IPS-NIHi7 (cell line): Measurements from ENCODE around the gene STAT5B.

Source experiments
- DNase-seq: peaks from one replicate; pipeline ENCODE4 v3.0.0; 2012; ENCODE audit warnings: mixed read lengths; ENCODE audit errors: extremely low spot score

The STAT5B gene

DNA sequence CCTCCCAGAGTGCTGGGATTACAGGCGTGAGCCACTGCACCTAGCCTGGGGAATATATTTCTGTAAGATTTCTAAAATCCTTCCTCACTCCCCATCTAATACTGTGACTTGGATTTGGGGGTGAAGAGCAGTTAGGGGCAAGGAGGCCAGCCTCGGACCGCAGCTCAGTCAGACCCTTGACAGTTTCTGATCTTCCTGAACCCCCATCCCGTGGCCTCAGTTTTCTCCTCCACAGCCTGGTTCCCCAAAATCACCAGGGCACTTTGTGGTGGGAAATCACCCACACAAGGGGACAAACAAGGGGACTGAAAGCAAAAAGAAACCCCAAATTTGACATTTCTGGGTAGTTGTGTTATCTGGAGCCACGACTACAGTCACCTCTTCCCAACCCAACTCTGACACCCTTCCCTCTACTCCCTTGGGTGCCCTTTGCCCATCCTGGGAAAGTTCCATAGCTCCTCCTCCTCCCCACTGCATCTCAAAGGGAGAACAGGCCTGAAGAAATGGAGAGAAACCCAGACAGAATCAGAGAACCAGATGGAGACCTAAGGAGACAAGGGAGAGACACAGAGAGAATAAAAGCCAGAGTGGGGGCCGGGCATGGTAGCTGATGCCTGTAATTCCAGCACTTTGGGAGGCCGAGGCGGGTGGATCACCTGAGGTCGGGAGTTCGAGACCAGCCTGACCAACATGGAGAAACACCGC, 9.3 kb upstream of the STAT5B start:
- DNase-seq: no peak

DNA sequence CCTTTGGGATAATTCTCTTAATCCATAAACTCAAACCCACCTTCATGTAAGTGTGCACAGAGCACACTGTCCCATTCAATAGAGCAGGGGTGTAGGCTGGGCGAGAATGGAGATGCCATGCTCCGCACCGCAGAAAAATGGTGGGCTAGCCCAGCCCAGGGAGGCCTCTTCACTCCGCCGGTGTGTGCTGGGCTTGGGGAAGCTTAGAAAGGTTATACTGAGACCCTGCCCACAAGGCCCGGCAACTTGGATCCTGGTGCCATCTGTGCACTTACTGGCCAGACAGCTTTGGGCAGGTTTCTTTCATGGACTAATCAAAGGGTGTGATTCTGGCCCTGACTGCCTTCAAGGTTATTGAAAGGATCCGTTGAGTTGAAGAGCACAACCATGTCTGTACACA, 8.4 kb upstream of the STAT5B start:
- DNase-seq: no peak

DNA sequence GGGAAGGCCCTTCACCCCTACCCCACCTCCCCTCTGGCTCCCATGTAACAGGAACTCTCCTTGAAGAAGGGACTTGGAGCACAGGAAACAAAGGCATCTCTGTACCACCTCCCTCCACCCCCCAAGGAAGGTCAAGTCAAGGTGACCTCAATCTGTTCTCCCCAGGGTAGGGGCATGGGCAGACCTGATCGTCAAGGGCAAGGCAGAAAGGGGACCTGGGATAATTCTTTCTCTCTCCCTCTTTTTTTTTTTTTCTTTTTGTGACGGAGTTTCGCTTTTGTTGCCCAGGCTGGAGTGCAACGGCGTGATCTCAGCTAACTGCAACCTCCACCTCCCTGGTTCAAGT, 7.8 kb upstream of the STAT5B start:
- no peak for DNase-seq

DNA sequence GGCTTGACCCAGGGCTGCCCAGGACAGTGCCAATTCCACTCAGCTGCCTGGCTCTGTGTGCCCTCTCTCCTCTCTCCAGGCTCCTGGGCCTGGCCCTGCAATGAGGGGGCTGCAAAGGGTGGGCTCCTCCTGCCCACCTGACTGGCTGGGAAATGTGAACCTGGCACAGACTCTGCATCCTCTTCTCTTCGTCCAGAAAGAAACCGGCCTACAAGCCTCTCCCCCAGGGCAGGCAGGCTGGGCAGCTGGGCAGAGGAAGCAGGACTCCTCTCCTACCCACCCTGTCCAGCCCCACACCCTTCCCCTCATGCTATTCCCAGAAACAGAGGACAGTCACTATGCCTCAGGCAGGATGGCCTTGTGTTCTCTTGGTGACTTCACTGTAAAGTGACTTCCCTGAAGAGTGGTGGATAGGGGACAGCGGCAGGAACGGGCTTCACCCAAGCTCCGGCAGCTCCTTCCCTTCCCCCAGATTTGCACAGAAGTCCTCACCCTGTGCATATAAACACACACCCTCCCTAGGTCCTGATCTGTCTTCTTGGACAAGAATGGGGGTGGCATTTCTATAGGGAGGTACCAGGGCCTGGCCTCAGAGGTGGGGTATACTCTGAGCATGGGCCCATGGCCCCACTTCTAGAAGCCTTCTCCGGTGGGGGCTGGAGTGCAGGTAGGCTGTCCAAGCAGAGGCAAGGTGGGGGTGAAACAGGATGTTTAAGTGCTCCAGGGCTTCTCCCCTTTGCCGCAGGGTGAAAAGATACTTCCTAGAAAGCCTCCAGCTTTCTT, 7.2 kb upstream of the STAT5B start:
- DNase-seq: no peak

DNA sequence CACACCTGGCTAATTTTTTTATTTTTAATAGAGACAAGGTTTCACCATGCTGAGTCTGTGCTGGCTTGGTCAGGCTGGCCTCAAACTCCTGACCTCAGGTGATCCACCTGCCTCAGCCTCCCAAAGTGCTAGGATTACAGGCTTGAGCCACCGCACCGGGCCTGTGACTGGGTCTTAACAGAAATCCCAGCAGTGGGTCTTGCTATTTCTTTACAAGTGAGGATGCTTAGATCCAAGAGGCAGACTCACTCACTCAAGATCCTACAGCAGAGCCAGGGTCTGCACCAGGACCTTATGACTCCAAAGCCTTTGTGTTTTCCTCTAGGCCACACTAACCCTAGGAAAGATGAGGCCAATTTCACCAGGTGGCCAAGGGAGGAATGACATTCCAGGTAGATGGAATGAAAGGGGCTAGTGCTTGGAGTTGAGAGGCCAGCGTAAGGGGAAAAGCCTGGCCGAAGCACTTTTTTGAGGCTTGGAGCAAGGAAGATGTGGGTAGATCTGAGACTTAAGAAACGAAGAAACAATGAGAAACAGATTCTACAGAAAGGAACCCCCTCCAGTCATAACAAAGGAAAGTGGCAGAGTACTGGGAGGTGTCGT, 6.4 kb upstream of the STAT5B start:
- DNase-seq: no peak

DNA sequence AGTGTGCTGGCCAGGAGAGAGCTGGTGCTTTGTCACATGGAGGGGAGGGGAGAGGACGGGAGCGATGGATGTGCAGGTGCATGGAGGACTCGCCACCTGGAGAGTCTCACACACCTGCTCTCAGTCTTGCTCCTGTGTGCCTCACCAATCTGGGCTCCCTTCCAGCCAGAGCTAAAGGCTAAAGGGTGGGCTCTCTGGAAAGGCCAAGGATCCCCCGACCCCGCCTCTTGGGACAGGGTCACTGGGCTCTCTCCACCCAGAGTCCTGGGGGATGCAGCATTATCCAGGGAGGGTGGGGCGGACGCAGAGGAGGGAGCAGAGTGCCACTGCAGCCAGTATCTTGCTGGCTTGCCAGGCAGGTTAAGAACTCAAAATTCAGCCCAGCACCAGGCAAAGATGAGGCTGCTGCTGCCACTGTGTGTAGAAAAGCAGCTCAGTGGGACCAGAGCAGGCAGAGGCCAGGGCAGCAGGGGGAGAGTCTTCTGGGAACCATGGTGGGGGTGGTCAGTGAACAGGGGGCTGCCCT, 5.4 kb upstream of the STAT5B start:
- no peak for DNase-seq

DNA sequence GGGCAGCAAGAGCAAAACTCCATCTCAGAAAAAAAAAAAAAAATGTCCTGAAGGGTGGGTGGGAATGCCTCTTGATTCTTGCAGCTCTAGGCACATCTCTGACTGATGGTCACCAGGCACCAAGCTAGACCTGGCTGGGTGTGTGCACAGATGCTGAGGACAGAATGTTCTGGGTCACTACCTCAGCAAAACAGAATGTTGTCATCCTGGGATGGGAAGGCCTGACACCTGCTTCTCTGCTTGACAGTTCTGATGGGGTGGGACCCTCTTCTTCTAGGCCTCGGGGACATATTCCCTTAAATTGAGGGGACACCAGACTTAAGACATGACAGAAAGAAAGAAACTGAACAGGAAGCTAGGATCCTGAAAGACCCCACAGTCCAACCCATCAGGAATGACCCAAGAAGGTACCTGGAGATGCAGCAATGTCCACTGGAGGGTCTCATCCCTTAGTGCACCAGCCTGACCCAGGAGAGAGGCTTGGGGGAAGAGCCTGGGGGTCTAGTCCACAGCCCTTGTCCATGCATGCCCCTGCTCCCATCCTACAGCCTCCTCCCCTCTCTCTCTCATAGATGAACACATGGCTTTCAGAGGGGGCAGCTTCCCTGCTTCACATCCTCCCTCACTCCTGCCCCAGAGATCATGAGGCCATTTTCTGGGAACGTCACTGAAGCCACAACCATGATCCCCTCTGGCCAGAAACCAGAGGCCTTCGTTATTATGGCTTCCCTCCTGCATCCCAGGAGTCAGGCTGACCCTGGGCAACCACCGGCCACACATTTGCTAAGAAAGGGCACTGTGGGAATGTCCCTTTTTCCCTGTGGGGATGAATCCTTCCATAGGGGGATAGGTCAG, 3.8 kb upstream of the STAT5B start:
- no peak for DNase-seq

DNA sequence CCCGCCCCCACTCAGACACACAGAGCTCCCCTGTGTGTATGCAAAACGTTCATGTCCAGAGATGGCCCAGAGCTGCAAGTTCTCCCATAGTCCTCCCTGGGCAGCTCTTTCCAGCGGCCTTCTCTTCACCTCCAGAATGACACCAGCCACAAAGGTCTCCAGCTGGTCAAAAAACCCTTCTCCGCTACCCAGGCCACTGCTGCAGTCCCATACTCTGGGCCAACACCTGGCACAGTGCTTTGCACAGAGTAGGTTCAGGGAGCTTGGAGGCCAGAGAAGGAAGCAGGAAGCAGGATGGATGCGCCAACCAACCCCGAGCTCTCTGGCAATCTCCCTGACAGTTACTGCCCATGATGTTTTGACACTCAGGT, 1.1 kb upstream of the STAT5B start:
- DNase-seq: no peak

DNA sequence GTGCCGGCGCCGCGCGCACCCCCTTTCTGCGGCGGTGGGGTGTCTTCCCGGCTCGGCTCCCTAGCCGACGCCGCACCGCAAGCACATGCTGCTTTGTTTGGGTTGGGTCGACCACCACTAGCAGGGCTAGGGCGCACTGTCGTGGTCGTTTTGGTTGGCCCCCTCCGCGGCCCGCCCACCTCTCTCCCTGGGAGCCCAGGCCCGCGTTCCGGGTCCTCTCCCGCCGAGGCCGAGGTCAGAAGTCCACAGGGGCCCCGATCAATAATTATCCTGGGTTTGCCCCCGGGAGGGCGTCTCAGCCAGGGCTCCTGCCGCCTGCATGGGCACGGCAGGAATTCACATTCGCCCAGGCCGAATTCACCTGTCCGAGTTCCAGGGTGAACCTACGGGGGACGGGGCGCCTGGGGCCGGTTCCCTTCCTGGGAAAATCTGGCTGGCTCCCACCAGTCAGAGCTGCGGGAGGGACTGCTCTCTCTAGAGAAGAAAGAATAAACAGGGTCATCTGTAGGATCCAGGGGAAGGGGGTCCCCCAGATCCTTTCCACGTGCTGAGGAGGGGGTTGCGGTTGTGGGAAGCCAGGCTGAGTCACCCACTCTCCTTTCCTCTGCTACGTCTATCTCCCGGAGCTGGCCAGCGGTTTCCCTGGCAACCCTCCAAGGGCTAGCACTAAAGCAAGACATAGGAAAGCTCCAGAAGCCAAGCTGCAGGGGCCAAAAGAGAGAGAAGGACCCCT, 584 bp upstream of the STAT5B start:
- peak; percentile 59 for DNase-seq

DNA sequence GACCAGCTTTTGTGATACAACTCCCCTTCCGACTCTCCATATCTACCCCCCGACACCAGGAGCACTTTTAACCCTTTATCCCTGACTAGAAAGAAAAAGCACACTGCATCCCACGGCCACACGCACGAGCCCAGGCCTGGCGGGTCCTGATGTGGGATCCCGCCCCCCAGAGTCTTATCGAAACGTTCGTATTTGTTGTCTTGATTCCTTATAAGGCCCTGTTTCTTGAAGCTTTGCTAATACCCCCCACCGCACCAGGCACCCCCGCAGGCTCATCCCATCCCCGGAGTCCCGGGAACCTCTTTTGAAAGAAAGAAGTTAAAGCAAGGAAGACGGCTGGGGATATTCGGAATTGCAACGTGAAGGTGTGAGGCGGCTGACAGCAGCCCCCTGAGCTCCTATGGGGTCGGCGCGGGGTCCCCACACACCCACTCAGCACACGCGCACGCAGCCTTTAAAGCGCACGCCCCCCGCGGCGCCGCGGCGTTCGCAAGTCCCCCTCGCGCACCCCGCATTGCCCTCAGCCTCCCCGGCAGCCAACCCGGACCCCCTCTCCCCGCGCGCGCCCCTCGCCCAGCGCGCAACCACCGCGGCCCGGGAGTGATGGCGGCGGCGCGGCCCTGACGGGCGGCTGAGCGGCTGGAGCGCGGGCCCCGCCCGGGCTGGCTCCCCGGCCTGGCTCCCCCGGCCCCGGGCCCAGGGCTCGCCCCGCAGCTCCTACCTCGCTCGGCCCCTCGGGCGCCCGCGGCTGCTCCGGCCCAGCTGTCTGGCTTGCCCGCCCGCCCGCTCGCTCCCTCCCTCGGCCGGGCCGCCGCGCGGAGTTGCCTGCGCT, 448 bp downstream of the STAT5B start:
- DNase-seq: peak; percentile 46

DNA sequence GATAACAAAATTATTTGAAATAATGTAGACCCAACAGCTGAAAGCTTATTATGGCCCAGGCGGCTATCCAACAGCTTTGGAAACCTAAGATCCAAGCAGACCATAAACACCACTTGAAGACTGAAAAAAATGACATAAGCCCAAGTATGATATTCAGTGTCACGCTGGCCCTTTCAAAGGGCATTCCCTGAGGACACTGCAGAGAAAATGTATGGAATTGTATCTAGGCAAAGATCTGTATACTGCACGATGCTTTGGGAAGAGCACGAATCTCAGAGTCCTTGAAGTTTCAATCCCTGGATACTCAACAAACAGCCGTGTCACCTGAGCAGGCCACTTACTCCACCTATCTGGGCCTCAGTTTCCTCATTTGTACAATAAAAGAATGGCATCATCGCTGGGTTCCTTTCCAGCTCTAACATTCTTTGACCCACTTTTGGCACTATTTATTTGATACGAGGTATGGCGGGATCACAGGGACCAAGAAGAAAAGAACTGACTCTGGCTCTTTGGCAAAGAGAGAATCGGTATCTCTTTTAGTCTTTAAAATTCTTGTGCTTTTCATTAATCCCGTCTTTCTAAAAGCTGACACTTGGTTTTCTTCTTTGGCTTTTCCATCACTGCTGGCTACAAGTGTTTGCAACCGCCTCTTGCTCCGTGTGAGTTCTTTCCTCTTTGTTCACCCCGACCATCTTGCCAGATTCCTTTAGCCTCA, 1.2 kb downstream of the STAT5B start:
- DNase-seq: no peak

DNA sequence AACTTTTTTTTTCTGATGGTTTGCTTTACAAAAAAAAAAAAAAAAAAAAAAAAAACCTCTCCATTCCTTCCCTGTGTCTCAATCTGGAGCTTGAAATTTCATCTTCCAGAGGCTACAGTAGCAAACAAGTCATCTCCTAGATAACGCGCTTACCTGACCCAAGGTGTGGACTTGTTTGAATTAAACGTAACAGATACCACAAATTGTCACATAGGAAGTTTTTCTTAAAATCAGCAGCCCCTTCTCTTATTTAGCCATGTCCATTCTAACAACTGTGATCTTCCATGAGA, 2.0 kb downstream of the STAT5B start:
- no peak for DNase-seq

DNA sequence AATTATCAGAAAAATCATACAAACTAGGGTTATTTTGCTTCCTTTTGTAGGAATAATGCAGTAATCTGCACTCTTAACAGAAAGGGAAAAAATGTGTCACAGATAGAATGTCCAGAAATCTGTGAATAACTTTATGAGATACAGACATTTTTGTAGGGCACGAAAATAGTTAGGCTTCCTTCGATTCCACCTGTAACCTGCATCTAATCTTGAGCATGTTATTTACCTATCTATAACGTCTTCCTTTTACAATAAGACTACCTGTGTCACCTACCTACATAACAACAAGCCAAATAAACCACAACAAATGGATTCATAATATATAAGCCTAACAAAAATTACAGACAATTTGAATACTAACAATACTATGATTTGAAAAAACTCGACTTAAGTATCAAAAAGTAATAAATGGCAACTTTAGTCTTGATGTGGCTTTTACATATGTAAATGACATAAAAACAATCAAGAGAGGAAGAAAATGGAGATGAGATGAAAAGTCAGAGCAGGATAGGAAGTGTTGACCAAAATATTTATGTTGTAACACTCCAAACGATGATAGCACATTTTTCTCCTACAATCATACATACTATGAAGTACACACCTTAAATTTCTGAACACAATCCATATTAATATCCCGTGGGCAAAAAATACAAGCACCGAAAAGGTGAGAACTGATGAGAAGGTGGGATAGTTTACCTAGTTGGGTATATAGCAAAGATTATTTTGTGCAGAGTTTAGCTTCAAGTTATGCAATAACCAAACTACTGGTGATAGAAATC, 2.5 kb downstream of the STAT5B start:
- DNase-seq: no peak

DNA sequence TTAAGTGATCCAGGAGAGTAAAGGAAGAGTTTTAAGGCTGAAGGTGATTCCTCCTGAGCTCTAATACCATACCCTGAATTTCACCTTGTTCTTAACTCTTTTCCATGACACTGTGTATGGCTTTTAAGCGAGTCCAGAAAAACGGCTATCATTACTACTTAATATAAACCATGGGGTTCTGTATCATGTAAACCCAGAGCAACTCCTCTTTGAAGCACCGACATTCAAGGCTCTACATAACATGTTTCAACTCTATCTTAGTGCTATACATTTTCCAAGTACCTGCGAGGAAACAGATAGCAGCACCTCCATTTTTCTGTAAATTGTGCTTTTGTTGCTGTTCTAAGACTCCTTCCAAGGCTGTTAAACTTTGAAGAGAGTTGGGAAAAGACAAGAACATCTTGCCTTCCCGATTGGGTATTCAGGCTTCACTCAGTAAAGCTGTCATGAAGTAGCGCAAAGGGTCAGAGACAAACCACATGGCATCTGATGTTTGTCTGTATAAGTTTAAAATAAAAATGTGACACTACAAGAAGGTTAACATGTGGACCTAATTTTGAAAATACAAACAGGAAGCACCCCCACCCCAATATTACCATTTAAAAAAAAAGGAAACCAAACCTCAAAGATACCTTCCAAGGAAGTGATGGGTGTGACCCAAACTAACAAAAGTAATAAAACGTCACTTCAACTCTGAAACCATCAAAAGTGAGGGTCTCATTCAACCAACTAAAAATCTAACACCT, 3.9 kb downstream of the STAT5B start:
- DNase-seq: no peak

DNA sequence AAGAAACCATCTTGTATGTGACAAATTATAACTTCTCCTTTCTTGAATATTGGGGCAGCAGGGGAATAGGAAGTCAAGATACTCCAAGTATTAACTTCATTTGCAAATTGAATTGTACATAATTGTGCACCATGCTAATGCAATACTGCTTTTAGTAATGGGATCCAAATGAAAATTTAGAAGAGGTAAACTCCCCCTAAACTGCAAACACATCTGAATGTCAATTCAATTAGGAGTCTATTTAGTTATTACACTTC, 4.5 kb downstream of the STAT5B start:
- no peak for DNase-seq

DNA sequence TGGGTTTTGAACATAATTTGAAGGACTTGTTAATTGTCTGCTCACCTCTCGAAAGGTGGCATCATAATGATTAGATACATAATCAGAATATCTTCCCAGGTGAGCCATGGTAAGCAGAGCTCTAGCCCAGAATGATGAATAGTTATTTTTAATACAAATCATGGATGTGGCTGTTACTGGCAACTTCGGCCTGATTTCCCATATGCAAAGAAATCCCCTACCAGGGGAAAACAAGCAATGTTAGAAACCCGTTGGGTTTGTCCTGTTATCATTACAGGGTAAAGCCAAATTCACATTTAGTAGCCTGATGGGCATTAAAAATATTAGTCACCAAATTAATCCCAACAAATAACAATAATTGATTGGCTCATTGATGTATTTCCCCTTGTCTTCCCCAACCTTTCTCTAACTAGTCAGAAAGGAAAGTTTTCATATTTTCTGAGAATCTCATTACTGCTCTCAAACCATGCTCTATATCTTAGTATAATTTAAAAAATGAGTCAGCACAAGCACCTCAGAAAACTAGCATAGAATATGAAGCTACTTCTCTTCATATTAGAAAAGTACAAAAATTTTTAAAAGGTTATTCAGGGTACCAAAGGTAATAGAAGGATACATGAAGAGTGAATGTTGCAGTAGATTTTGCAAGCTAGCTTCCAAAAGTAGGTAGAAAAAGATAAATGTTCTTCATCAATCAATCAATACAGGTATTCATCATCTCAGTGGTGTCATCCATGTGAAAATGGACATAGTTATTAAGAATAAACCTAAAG, 5.0 kb downstream of the STAT5B start:
- no peak for DNase-seq

DNA sequence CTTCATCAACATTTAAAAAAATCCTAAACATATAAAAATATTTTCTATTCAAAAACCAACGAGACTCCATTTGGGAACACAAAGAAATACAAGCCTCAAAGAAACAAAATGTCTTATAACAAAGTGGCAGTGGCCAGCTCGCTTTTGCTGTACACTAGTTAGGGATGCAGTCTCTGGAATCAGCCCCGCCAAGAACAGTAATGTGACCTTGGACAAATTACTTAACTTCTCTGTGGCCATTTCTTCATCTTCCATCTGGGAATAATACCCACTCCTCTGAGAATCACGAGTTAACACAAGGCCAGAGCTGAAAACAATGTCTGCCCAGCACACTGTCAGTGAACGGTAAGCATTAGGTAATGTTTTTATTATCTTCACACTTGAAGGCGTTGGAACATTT, 5.6 kb downstream of the STAT5B start:
- DNase-seq: no peak

DNA sequence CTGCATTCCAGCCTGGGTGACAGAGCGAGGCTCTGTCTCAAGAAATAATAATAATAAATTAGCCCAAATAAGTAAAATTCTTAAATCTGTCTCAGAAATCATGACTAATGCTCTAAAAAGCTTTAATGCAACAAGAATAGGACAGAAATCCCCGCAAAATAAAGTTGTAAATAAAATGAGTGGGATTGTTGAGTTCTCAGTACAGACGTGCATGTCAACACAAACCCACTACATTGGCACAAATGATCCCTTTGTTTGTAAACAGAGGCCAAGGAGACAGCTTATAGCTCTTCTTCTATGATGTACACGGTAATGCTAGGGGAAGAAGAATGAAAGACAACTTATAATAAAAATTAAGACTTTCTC, 6.0 kb downstream of the STAT5B start:
- no peak for DNase-seq
